Heart left ventricle (tissue), 16 donors: ENCODE data around the gene SLC7A10. TPM values are rescaled to one million over a fixed set of nuclear protein-coding genes. Genes with fewer than 3 reads are reported as not detected.

Experiments
- ATAC-seq, 4 donors: fragments of 200-7000 bp; cut with Tn5 transposase; one replicate each; pipeline ENCODE4 v1.9.1; 2020 to 2022; ENCODE audit warnings: moderate library complexity in 4 of 4, mild to moderate bottlenecking in 3 of 4, moderate number of reproducible peaks in 1 of 4
- DNase-seq, 5 donors: peaks; one replicate each; pipeline ENCODE4 v3.0.0-alpha.2; 2020
- H3K27ac ChIP-seq, 12 donors: fragments of 200-600 bp; sonication (generic) in 4 of 12; one replicate each; pipeline versions ENCODE4 v1.5.0 to v1.8.0; 2016 to 2022; ENCODE audit warnings: mild to moderate bottlenecking in 2 of 12
- H3K27me3 ChIP-seq, 9 donors: fragments of 200-600 bp; sonication (generic) in 2 of 9; one replicate each; pipeline versions ENCODE4 v1.5.1 to v1.8.0; 2016 to 2022; ENCODE audit warnings: mild to moderate bottlenecking in 3 of 9
- H3K36me3 ChIP-seq, 9 donors: fragments of 200-600 bp; sonication (generic) in 2 of 9; one replicate each; pipeline versions ENCODE4 v1.5.0 to v1.8.0; 2018 to 2022; ENCODE audit warnings: mild to moderate bottlenecking in 2 of 9
- H3K4me1 ChIP-seq, 12 donors: fragments of 200-600 bp; sonication (generic) in 4 of 12; one replicate each; pipeline versions ENCODE4 v1.5.0 to v1.8.0; 2016 to 2022; ENCODE audit warnings: mild to moderate bottlenecking in 3 of 12
- H3K4me3 ChIP-seq, 12 donors: fragments of 200-600 bp; sonication (generic) in 4 of 12; one replicate each; pipeline versions ENCODE4 v1.5.0 to v1.8.0; 2017 to 2022; ENCODE audit warnings: mild to moderate bottlenecking in 9 of 12, moderate library complexity in 4 of 12
- H3K9me3 ChIP-seq, 12 donors: fragments of 200-600 bp; sonication (generic) in 4 of 12; one replicate each; pipeline versions ENCODE4 v1.5.0 to v1.8.0; 2016 to 2022; ENCODE audit warnings: mild to moderate bottlenecking in 1 of 12
- POLR2A ChIP-seq, 2 donors: fragments of 450-650 bp; IDR thresholded peaks; one replicate each; pipeline ENCODE4 v1.6.1; 2017; ENCODE audit warnings: antibody characterized with exemption in 2 of 2, mild to moderate bottlenecking in 2 of 2, moderate library complexity in 2 of 2
- WGBS, 4 donors: extraction: QIAGEN DNeasy Blood & Tissue Kit in 2 of 4; methylation state at CpG; one replicate each; pipeline versions ENCODE4 v1.1.5 to v1.1.7; 2013 to 2018; 5-methylcytosine and 5-hydroxymethylcytosine counted together
- intact Hi-C, 10 donors: fragments of 100-400 bp; cut with DNase I; formaldehyde crosslinking; loops; one replicate each; pipeline versions ENCODE4 v1.11.1 to v1.14.2; 2022
- polyA plus RNA-seq, 2 donors: library from polyadenylated mRNA; stranded (reverse); fragments of 200-250 nt; gene quantifications; one replicate each; pipeline ENCODE4 v1.2.3, GENCODE V29; 2013
- total RNA-seq, 9 donors: library from RNA; depleted of rRNA in 2 of 9; stranded (reverse); fragments of >200 nt in 2 of 9; fragmentation: NEBNext Ultra II Directional in 3 of 9; extraction: Animal tissue kit (Norgen Biotek cat#: 25700) in 3 of 9; gene quantifications; one replicate each; pipeline versions ENCODE4 v1.1.0 to v1.2.4, GENCODE V29; 2016 to 2023
- TF ChIP-seq, protein P1 (sequence below), 12 donors: fragments of 200-600 bp; sonication (generic) in 4 of 12; IDR thresholded peaks; one replicate each; pipeline versions ENCODE4 v1.5.0 to v1.8.0; 2018 to 2022; ENCODE audit warnings: antibody characterized with exemption in 12 of 12, mild to moderate bottlenecking in 5 of 12
- donor health status: ischemic (EF 13 %, LVEDD 7.1; RV severe dilation, severe dysfunction).
- donor health status: healthy with polysubstance abuse.
- donor health status: DM: no; HTN: yes; CAD: no.
- donor health status: DM: no; HTN: no; CAD: no.
- donor health status: ischemic (EF 25% LVEDD 6.9; RV normal size, moderate dysfunction).
- donor health status: ischemic (EF 25% LVEDD 5.7; RV mildly dilated, moderate dysfunction).
- donor health status: healthy.
- donor health status: DM: yes; HTN: yes; CAD: no.
- donor health status: ischemic (EF 35%, LVEDD 5.7; RV mildly dilated, moderate dysfunction).
- donor health status: nonischemic (EF 11% LVEDD 7.7; RV severe dilation, severe dysfunction).
- donor health status: DM: yes; HTN: yes; CAD: no.
- donor health status: PGD.
- donor health status: ischemic (EF 29% LVEDD 5.4; RV normal size, mild dysfunction).
- donor health status: nonischemic (EF 23%, LVEDD 6.1; RV moderate dilation, normal function).

SLC7A10 gene
- total and polyA plus RNA-seq, 11 donors = 0.11 to 2.3 (median 0.34) TPM; not detected in 5

DNA sequence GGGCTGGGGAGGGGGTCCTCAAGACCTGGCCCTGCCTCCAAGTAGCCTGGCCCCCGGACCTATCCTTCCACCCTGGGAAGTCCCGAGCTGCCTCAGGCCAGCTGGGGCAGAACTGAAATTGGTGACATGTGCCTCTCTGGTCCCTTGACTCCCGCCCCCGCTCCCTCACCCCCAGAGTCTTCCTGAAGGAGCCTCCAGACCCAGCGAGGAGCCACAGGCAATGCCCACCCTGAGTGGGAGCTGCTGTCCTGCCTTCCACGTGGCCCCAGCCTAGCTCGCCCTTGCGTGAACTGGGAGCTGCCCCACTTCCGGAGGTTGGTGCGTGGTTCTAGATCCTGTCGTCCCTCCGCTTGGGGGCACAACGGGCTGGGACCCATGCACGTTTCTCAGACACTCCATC lies 42.1 kb upstream of the SLC7A10 start:
- Histone ChIP-seq H3K4me3 (no peak overlapping the region), H3K4me1 (peaks cover 0 to 22% (median 0%) of the 10 kb centered on the region in 12 donors), H3K27ac (peak overlapping the region in 1 of 12 donors; percentile 79), H3K36me3 (no peaks in the 10 kb centered on the region), H3K27me3 (peaks cover 0 to 22% (median 0%) of the 10 kb centered on the region in 9 donors), H3K9me3 (no peaks in the 10 kb centered on the region)
- intact Hi-C loops = no loop called here
- TF ChIP-seq POLR2A (IDR thresholded peaks at IDR 0.05) = no peak
- TF ChIP-seq, protein P1, sequence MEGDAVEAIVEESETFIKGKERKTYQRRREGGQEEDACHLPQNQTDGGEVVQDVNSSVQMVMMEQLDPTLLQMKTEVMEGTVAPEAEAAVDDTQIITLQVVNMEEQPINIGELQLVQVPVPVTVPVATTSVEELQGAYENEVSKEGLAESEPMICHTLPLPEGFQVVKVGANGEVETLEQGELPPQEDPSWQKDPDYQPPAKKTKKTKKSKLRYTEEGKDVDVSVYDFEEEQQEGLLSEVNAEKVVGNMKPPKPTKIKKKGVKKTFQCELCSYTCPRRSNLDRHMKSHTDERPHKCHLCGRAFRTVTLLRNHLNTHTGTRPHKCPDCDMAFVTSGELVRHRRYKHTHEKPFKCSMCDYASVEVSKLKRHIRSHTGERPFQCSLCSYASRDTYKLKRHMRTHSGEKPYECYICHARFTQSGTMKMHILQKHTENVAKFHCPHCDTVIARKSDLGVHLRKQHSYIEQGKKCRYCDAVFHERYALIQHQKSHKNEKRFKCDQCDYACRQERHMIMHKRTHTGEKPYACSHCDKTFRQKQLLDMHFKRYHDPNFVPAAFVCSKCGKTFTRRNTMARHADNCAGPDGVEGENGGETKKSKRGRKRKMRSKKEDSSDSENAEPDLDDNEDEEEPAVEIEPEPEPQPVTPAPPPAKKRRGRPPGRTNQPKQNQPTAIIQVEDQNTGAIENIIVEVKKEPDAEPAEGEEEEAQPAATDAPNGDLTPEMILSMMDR (IDR thresholded peaks at IDR 0.05) = no peak
- ATAC-seq = peak in 1 of 4 donors; percentile 26
- DNase-seq = peak in 1 of 5 donors; percentile 69
- WGBS, 4 donors = 58 to 69% (median 65%) methylated on average over 9 to 14 of the region's 14 CpGs

DNA sequence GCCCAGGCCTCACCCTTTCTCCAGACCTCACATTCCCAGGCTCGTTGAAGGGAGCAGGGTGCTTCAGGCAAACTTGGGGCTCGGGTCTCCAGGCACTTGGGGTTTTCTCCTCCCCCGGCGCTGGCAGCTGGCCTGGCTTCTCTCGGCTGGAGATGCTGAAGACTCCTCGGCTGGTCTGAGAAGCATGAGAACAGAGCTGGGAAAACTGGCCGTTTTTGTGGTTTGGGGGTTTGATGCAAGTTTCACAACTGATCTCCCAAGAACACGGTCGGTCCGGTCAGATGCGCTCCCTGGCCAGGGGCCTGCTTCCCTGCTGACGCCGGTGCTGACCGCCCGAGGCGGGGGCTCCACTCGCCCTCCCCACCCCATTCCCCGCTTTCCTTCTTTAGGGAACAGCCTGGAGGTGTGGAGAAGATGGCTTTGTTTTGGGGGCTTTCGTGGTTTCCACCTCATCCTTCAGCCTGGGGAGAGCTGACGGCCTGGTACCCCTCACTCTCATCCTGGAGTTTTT lies 41.4 kb upstream of the SLC7A10 start:
- peak in 1 of 5 donors; percentile 40 for DNase-seq
- TF ChIP-seq POLR2A (IDR thresholded peaks at IDR 0.05) = no peak
- TF ChIP-seq, protein P1 (IDR thresholded peaks at IDR 0.05) = no peak
- ATAC-seq = no peak
- Histone ChIP-seq H3K9me3 (no peaks in the 10 kb centered on the region), H3K27ac (peak overlapping the region in 1 of 12 donors; percentile 79), H3K27me3 (peaks cover 0 to 22% (median 0%) of the 10 kb centered on the region in 9 donors), H3K4me3 (no peak overlapping the region), H3K4me1 (peaks cover 0 to 22% (median 0%) of the 10 kb centered on the region in 12 donors), H3K36me3 (no peaks in the 10 kb centered on the region)
- intact Hi-C loops = no loop called here
- WGBS, 4 donors = 68 to 73% (median 72%) methylated on average over 16 to 20 of the region's 20 CpGs

DNA sequence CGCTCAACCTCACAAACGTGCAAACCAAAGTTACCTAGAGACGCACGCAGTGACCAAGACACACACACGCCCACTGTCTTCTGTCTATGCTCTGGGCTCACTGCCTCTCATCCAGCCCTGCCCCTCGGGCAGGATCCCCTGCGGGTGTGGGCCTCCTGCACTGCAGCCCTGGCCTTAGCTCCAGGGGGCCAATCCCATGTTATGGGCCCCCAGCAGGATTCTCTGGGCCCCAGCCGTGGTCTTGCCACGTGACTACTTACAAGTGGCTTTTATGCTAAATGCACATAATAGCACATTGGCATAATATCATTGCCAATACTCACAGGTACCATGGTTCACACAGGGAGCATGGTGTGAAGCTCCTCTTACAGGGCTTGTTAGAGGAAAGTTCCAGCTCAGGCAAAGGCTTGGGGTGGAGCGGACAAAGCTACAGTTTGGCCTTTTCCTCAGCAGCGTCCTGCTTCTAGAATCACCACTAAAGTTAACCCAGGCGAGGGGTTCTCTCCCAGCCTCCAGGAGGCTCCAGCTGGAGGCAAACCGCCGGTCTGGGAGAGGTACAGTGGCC lies 39.3 kb upstream of the SLC7A10 start:
- ATAC-seq = no peak
- Histone ChIP-seq H3K4me3 (no peak overlapping the region), H3K27me3 (peaks cover 0 to 17% (median 0%) of the 10 kb centered on the region in 9 donors), H3K36me3 (no peaks in the 10 kb centered on the region), H3K27ac (no peak overlapping the region), H3K9me3 (no peaks in the 10 kb centered on the region), H3K4me1 (peaks cover 0 to 43% (median 0%) of the 10 kb centered on the region in 12 donors)
- no peak for DNase-seq
- TF ChIP-seq, protein P1 (IDR thresholded peaks at IDR 0.05) = no peak
- no peak for TF ChIP-seq POLR2A (IDR thresholded peaks at IDR 0.05)
- 87 to 89% (median 88%) methylated on average over 12 to 14 of the region's 14 CpGs for WGBS, 4 donors
- intact Hi-C loops = no loop called here

DNA sequence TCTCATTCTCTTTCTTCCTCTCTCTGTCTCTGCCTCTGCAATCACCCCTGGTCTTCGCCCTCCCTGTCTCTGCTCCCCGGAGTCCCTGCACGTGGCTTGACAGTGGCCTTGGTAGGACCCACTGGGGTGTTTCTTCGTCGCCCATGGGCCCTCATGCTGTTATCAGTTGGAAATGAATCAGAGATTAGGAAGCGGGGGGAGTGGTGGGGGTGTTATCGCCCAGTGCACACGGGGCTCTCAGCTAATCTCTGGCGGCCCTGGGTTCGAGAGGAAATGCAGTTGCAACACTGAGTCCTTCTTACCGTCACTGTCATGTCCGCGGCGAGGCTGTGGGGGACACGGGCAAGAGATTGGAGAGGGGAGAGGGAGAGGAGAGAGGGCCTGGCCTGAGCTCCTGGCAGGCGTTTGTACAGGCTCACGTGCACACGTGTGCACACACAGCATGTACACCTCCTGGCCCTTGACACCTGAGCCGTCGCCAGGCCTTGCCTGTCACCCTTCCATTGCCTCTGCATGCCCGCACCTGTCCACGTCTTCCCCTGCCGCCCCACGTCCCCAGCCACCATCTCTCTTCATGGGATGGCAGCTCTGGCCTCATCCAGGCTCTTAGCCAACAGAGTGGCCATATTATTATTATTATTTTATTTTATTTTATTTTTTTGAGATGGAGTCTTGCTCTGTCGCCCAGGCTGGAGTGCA lies 37.8 kb upstream of the SLC7A10 start:
- H3K36me3 ChIP-seq = no peaks in the 10 kb centered on the region
- WGBS, 4 donors = 64 to 71% (median 67%) methylated on average over 25 of the region's 25 CpGs
- intact Hi-C loops = no loop called here
- no peak for TF ChIP-seq POLR2A (IDR thresholded peaks at IDR 0.05)
- TF ChIP-seq, protein P1 (IDR thresholded peaks at IDR 0.05) = no peak
- no peak for DNase-seq
- H3K9me3 ChIP-seq = peaks cover 0 to 4% (median 0%) of the 10 kb centered on the region in 12 donors
- no peak for ATAC-seq
- peaks cover 0 to 5% (median 0%) of the 10 kb centered on the region in 9 donors for H3K27me3 ChIP-seq
- H3K4me1 ChIP-seq = peaks cover 0 to 41% (median 0%) of the 10 kb centered on the region in 12 donors
- H3K27ac ChIP-seq = no peak overlapping the region
- H3K4me3 ChIP-seq = no peak overlapping the region
